Smooth muscle cell (in vitro differentiated cells): ENCODE data around the gene SHTN1. TPM values are rescaled to one million over a fixed set of nuclear protein-coding genes. Genes with fewer than 3 reads are reported as not detected.

ENCODE experiments used
- DNase-seq: peaks from one replicate; lab custom pipeline; 2025; ENCODE audit not compliant: unreplicated experiment; lab: John Stamatoyannopoulos, UW
- H2AFZ ChIP-seq: fragments of 200-600 bp; sonication (generic); 2 replicates; pipeline ENCODE4 v1.6.0; 2016; ENCODE audit warnings: antibody characterized with exemption, low read depth, mild to moderate bottlenecking
- H3F3A ChIP-seq: fragments of 200-600 bp; sonication (generic); 2 replicates; pipeline ENCODE4 v1.6.0; 2017; ENCODE audit warnings: antibody characterized with exemption, low read depth
- H3K27ac ChIP-seq: fragments of 200-600 bp; sonication (generic); 2 replicates; pipeline ENCODE4 v1.5.1; 2016; ENCODE audit warnings: low read depth, mild to moderate bottlenecking
- H3K27me3 ChIP-seq: fragments of 200-600 bp; sonication (generic); 2 replicates; pipeline ENCODE4 v1.6.1; 2016; ENCODE audit warnings: low read depth, mild to moderate bottlenecking
- H3K36me3 ChIP-seq: fragments of 200-600 bp; sonication (generic); 2 replicates; pipeline ENCODE4 v1.5.1; 2016; ENCODE audit warnings: low read depth
- H3K4me1 ChIP-seq: fragments of 200-600 bp; sonication (generic); 2 replicates; pipeline ENCODE4 v1.5.1; 2016; ENCODE audit warnings: low read depth
- H3K4me2 ChIP-seq: fragments of 200-600 bp; sonication (generic); 2 replicates; pipeline ENCODE4 v1.6.0; 2016; ENCODE audit warnings: mild to moderate bottlenecking
- H3K4me3 ChIP-seq: fragments of 200-600 bp; sonication (generic); 2 replicates; pipeline ENCODE4 v1.5.1; 2016; ENCODE audit warnings: mild to moderate bottlenecking
- H3K79me2 ChIP-seq: fragments of 200-600 bp; sonication (generic); 2 replicates; pipeline ENCODE4 v1.6.0; 2016; ENCODE audit warnings: low read depth, mild to moderate bottlenecking
- H3K9ac ChIP-seq: fragments of 200-600 bp; sonication (generic); 2 replicates; pipeline ENCODE4 v1.6.0; 2016; ENCODE audit warnings: low read depth
- H3K9me3 ChIP-seq: fragments of 200-600 bp; sonication (generic); replicated peaks from 2 replicates; pipeline ENCODE4 v1.5.1; 2016; ENCODE audit warnings: low read depth
- H4K20me1 ChIP-seq: fragments of 200-600 bp; sonication (generic); 2 replicates; pipeline ENCODE4 v1.6.0; 2016; ENCODE audit warnings: low read depth
- WGBS: methylation state at CpG from one replicate; pipeline ENCODE4 v1.1.7; 2016; ENCODE audit warnings: low lambda C conversion rate; 5-methylcytosine and 5-hydroxymethylcytosine counted together
- polyA plus RNA-seq: library from polyadenylated mRNA; unstranded; fragments of >200 nt; fragmentation: Nextera tagmentation; extraction: Ambion mirVana; gene quantifications from 2 replicates; pipeline ENCODE4 v1.2.1, GENCODE V29; 2016
- total RNA-seq: library from RNA; depleted of rRNA; stranded (reverse); fragments of >200 nt; gene quantifications from 2 replicates; pipeline ENCODE4 v1.2.3, GENCODE V29; 2014
- TF ChIP-seq, protein P1 (sequence below): fragments of 200-600 bp; sonication (generic); IDR thresholded peaks from 2 replicates; pipeline ENCODE4 v1.5.1; 2017; ENCODE audit warnings: borderline replicate concordance, mild to moderate bottlenecking, antibody characterized with exemption; ENCODE audit not compliant: insufficient read depth, poor library complexity, severe bottlenecking

SHTN1 gene
- total and polyA plus RNA-seq, 2 experiments from 2014 or later, result 1.3 to 39.2 TPM

GRCh38 chr10:116836083-116836482 is 168.9 kb downstream of the SHTN1 start:
- WGBS, result 29% methylated on average over 4 of the region's 4 CpGs
- Histone ChIP-seq H3K79me2 (no peaks in the 10 kb centered on the region), H3K9ac (no peak overlapping the region), H3K36me3 (no peaks in the 10 kb centered on the region), H3K27me3 (peaks cover 29% of the 10 kb centered on the region), H3K4me2 (no peak overlapping the region), H3K27ac (no peak overlapping the region), H3K4me1 (peaks cover 57% of the 10 kb centered on the region), H4K20me1 (no peaks in the 10 kb centered on the region), H3K4me3 (no peak overlapping the region), H3F3A (no peaks in the 10 kb centered on the region), H2AFZ (no peak overlapping the region), H3K9me3 (no peaks in the 10 kb centered on the region)
- TF ChIP-seq, protein P1, sequence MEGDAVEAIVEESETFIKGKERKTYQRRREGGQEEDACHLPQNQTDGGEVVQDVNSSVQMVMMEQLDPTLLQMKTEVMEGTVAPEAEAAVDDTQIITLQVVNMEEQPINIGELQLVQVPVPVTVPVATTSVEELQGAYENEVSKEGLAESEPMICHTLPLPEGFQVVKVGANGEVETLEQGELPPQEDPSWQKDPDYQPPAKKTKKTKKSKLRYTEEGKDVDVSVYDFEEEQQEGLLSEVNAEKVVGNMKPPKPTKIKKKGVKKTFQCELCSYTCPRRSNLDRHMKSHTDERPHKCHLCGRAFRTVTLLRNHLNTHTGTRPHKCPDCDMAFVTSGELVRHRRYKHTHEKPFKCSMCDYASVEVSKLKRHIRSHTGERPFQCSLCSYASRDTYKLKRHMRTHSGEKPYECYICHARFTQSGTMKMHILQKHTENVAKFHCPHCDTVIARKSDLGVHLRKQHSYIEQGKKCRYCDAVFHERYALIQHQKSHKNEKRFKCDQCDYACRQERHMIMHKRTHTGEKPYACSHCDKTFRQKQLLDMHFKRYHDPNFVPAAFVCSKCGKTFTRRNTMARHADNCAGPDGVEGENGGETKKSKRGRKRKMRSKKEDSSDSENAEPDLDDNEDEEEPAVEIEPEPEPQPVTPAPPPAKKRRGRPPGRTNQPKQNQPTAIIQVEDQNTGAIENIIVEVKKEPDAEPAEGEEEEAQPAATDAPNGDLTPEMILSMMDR, result no peak
- DNase-seq, result no peak

DNA sequence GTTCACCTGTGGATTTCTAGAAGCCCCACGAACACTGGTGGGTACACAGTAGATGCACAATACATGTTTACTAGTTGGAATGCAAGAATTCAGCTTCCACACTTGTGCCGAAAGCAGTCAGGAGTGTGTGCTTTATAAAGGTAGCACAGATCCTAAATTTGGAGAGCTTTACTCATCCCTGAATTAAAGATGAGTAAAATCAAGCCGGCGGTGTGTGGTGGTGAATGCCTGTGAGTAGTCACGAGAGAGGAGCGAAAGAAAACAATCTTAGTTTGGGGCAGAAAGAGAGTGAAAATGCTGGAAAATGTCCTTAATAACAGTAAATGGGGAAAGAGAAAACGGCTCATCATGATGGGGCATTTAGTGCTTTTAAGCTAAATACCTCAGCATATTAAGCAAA is 169.3 kb downstream of the SHTN1 start:
- H4K20me1 ChIP-seq, result no peaks in the 10 kb centered on the region
- no peak for DNase-seq
- no peaks in the 10 kb centered on the region for H3K79me2 ChIP-seq
- no peak overlapping the region for H2AFZ ChIP-seq
- H3K9me3 ChIP-seq, result no peaks in the 10 kb centered on the region
- no peak overlapping the region for H3K4me3 ChIP-seq
- H3K36me3 ChIP-seq, result no peaks in the 10 kb centered on the region
- no peak overlapping the region for H3K27ac ChIP-seq
- H3K27me3 ChIP-seq, result peaks cover 32% of the 10 kb centered on the region
- TF ChIP-seq, protein P1, result no peak
- no peaks in the 10 kb centered on the region for H3F3A ChIP-seq
- H3K4me1 ChIP-seq, result peaks cover 53% of the 10 kb centered on the region
- no peak overlapping the region for H3K9ac ChIP-seq
- 63% methylated on average over 7 of the region's 7 CpGs for WGBS
- no peak overlapping the region for H3K4me2 ChIP-seq

- Histone ChIP-seq H4K20me1 (no peaks in the 10 kb centered on the region), H3K79me2 (no peaks in the 10 kb centered on the region), H3F3A (no peaks in the 10 kb centered on the region), H3K27me3 (peaks cover 32% of the 10 kb centered on the region), H3K9me3 (no peaks in the 10 kb centered on the region), H3K4me3 (no peak overlapping the region), H3K4me1 (peaks cover 39% of the 10 kb centered on the region), H2AFZ (no peak overlapping the region), H3K4me2 (no peak overlapping the region), H3K9ac (no peak overlapping the region), H3K27ac (no peak overlapping the region), H3K36me3 (no peaks in the 10 kb centered on the region)
- TF ChIP-seq, protein P1, result no peak
- DNase-seq, result no peak
- WGBS, result 57% methylated on average over 17 of the region's 17 CpGs
Measured at GRCh38 chr10:116833986-116834985, 170.7 kb downstream of the SHTN1 start.

DNA sequence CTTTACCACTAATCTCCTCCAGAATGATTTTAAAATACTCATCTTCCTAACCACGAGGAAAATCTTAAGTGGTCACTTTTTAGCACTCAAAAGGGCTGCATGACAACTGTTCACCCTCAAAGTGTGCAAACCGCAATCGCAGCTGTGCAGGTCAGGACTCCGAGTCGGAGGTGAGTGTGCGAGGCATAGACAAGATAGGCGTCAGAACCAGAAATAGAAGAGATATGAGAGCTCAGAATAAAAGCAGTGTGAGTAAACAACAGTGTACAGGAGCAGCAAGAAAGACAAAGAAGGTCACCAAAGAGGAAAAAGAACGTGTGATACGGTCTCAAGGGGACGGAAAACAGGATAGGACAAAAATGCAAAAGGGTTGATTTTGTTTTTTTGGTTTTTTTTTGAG is 173.2 kb downstream of the SHTN1 start:
- Histone ChIP-seq H2AFZ (no peak overlapping the region), H3K9ac (no peak overlapping the region), H3K27me3 (peaks cover 22% of the 10 kb centered on the region), H3K9me3 (no peaks in the 10 kb centered on the region), H3K27ac (no peak overlapping the region), H3K4me1 (peaks cover 29% of the 10 kb centered on the region), H3K36me3 (no peaks in the 10 kb centered on the region), H4K20me1 (no peaks in the 10 kb centered on the region), H3K4me3 (no peak overlapping the region), H3F3A (no peaks in the 10 kb centered on the region), H3K4me2 (no peak overlapping the region), H3K79me2 (no peaks in the 10 kb centered on the region)
- DNase-seq, result no peak
- TF ChIP-seq, protein P1, result no peak
- 81% methylated on average over 10 of the region's 10 CpGs for WGBS
